GM12875 (cell line): Measurements from ENCODE around the gene LMCD1.

Experiments used
- H3K4me3 ChIP-seq: one replicate; pipeline ENCODE4 v1.5.1; 2011; ENCODE audit warnings: low read depth, low read length, control low read depth
- TF ChIP-seq, protein P1 (sequence below): IDR thresholded peaks from 2 replicates; pipeline ENCODE4 v1.5.1; 2011; ENCODE audit warnings: low read depth, mild to moderate bottlenecking, control low read depth, inconsistent platforms, low read length, moderate library complexity, borderline replicate concordance; ENCODE audit not compliant: insufficient read depth

The LMCD1 gene

DNA sequence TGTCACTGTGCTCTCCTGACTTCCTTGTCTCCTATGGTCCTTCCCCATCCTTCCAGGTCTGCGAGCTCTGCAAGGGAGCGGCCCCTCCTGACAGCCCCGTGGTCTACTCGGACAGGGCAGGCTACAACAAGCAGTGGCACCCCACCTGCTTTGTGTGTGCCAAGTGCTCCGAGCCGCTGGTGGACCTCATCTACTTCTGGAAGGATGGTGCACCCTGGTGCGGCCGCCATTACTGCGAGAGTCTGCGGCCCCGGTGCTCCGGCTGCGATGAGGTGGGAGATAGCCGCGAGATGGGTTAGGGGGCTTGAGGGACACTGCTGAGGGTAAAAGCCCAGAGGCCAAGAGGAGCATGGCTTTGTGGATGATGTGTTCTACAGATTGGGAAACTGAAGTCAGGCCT is 63.8 kb downstream of the LMCD1 start:
- no peak overlapping the region for H3K4me3 ChIP-seq
- TF ChIP-seq, protein P1, sequence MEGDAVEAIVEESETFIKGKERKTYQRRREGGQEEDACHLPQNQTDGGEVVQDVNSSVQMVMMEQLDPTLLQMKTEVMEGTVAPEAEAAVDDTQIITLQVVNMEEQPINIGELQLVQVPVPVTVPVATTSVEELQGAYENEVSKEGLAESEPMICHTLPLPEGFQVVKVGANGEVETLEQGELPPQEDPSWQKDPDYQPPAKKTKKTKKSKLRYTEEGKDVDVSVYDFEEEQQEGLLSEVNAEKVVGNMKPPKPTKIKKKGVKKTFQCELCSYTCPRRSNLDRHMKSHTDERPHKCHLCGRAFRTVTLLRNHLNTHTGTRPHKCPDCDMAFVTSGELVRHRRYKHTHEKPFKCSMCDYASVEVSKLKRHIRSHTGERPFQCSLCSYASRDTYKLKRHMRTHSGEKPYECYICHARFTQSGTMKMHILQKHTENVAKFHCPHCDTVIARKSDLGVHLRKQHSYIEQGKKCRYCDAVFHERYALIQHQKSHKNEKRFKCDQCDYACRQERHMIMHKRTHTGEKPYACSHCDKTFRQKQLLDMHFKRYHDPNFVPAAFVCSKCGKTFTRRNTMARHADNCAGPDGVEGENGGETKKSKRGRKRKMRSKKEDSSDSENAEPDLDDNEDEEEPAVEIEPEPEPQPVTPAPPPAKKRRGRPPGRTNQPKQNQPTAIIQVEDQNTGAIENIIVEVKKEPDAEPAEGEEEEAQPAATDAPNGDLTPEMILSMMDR = no peak

DNA sequence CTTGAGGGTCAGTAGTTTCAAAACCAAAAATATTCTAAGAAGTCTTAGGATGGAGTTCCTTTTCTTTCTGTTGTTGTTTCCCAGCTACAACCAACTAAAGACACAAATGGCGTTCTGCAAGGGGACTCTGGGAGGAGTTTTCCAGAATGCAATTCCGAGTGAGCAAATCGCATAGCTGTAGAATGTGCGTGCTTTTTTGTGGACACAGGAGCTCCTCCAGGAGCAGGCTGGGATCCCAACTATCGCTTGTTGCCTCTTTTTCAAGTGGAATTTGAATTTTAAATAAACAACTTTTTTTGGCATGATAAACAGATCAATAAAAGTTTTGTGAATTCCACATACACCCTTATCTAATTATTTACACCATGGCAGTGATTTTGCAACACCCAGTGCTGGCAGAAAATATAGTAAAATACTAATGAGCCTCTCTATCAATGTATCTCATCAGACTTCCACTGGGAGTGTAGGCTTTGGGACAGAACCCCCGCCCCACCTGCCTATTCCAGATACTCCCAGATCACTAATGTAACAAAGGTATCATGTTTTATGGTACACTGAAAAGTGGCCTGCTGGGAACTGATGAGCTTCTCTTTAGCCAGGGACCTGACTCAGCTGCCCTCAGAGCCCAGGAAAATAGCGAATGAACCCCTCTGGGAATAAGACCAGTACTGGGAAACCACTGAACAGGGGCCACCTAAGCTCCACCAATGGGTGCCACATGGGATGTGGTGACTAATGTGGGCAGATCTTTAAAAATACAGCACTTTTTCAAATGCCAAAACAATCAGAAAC is 66.4 kb downstream of the LMCD1 start:
- TF ChIP-seq, protein P1 = no peak
- no peak overlapping the region for H3K4me3 ChIP-seq

DNA sequence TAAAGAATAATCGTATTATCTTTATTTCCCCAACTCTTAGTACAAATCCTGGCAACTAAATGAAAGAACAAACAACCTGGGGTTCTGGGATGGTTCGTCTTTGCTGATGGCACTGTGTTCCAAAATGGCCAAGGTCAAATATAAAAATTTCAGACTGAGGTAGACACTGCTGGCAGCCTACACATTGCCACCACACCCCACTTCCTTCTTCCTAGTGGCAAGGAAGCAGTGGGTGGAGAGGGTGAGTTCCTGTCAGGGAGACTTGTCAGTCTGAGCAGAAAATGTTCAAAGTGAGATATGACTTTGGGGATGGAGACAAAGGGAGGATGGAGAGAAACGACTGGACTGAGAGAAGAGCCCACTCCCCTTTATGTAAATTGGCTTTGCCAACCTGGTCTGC is 69.6 kb downstream of the LMCD1 start:
- H3K4me3 ChIP-seq = no peak overlapping the region
- TF ChIP-seq, protein P1 = no peak

DNA sequence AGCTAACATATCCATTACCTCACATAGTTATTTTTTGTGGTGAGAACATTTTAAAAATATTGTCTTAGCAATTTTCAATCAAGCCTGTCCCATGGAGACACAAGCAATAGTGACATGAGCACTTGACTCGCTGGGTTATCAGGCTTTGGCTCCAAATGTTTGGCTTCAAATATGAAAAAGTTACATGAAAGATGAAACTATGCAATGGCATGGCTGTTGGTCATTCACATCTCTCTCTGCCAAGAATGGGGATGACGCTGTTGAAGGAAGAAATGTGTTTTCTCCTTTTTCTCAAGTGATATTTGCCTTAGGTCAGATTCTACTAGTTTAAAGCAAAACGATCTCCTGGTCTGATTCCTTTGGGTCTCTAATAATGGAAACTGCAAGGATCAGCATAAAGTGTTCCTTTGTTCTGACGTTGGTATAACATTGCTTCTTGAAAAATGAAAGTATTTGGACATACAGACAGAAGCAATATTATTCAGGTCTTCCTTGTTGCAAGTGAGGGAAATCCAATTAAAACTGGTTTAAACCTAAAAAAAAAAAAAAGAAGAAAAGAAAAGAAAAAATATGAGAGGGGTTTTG is 71.8 kb downstream of the LMCD1 start:
- TF ChIP-seq, protein P1 = no peak

DNA sequence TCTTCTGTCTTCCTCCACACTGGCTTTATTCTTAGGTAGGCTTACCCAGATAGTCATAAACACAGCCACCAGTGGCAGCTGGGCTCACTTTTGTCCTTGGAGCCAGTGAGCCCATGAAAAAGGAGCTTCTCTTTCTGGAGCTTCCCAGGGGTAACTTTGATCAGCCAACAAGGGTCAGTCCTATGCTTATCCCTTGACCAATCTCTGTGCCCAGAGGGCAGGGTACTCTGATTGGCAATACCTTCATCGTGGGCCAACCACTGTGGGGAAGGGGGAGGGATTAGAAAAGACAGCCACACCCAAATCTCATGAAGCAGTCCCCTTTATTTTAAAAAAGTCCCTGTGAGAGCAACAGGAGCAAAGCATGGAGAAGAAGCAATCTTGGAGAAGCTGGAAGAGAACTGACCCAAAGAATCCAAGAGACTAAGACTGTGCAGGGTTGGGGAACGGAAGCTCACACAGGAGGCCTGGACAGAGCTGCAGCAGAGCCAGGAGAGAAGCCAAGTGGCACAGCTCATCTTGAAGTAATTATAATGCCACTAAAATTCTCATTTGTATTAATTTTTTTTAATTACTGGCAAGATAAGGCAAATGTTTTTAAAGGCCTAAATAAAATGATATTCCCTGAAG is 72.5 kb downstream of the LMCD1 start:
- H3K4me3 ChIP-seq = no peak overlapping the region
- TF ChIP-seq, protein P1 = no peak

More for the DNA sequence above, 71.8 kb downstream of the LMCD1 start:
- no peak overlapping the region for H3K4me3 ChIP-seq

DNA sequence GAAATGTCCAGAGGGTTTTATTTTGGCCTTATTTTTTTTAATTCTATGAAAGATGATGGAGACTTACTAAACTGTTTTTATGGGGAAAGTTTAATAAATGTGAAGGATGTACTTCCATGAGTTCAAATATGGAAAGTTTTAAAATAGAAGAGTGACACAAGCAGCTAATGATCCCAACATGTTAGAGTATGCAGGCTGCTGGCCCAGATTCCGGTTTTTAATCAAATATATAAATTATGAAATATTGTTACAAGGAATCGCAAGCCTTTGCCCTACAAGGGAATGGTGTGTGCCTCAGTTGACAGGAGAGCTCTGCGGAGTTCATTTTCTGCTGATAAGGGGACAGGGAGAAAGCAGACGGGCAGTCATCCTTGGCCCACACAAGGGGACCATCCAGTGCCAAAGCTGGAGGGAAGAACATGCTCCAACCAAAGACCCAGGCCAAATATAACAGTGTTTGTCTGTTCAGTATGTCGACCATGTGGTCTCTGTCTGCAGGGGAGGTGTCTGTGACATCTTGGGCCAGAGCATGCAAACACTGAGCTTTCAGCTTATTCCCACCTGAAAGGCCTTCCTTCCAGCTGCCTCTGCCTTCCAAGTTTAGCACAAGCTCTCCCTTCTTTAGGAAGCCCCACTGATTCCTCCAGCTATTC is 73.2 kb downstream of the LMCD1 start:
- TF ChIP-seq, protein P1 = no peak
- H3K4me3 ChIP-seq = no peak overlapping the region
